HG02759 (cell line): ENCODE measurements around the gene KIF26B.
"Not testable (repeated sequence)": the region's sequence is repeated elsewhere in the genome, so short reads cannot be mapped to it uniquely, and the experiment has no call there.

Experiments used
- ATAC-seq: cut with Tn5 transposase; IDR thresholded peaks from one replicate; pipeline ENCODE4 v1.9.1; 2021; ENCODE audit warnings: mild to moderate bottlenecking, moderate library complexity; ENCODE audit not compliant: unreplicated experiment

The KIF26B gene

GRCh38 chr1:245710961-245711903 is 556.4 kb downstream of the KIF26B start:
- no peak for ATAC-seq

- not testable (repeated sequence) for ATAC-seq
Measured at GRCh38 chr1:245714027-245714426, 559.2 kb downstream of the KIF26B start.

GRCh38 chr1:245715291-245715701 is 560.5 kb downstream of the KIF26B start:
- no peak for ATAC-seq

GRCh38 chr1:245715970-245716369 is 561.2 kb downstream of the KIF26B start:
- no peak for ATAC-seq

- ATAC-seq, result no peak
Measured at GRCh38 chr1:245716561-245716960, 561.8 kb downstream of the KIF26B start.

GRCh38 chr1:245717611-245718010 is 562.8 kb downstream of the KIF26B start:
- ATAC-seq, result no peak

- no peak for ATAC-seq
Measured at GRCh38 chr1:245718123-245718522, 563.3 kb downstream of the KIF26B start.

- no peak for ATAC-seq
Measured at GRCh38 chr1:245718951-245719350, 564.2 kb downstream of the KIF26B start.

GRCh38 chr1:245721488-245721887 is 566.7 kb downstream of the KIF26B start:
- ATAC-seq, result no peak

GRCh38 chr1:245728035-245728434 is 573.2 kb downstream of the KIF26B start:
- not testable (repeated sequence) for ATAC-seq

- ATAC-seq, result no peak
Measured at GRCh38 chr1:245730801-245731200, 576.0 kb downstream of the KIF26B start.

- not testable (repeated sequence) for ATAC-seq
Measured at GRCh38 chr1:245740336-245740735, 585.6 kb downstream of the KIF26B start.

- ATAC-seq, result no peak
Measured at GRCh38 chr1:245742896-245743295, 588.1 kb downstream of the KIF26B start.

- no peak for ATAC-seq
Measured at GRCh38 chr1:245748240-245748639, 593.5 kb downstream of the KIF26B start.

- ATAC-seq, result no peak
Measured at GRCh38 chr1:245748646-245749045, 593.9 kb downstream of the KIF26B start.

GRCh38 chr1:245749053-245749452 is 594.3 kb downstream of the KIF26B start:
- no peak for ATAC-seq

GRCh38 chr1:245750261-245750660 is 595.5 kb downstream of the KIF26B start:
- no peak for ATAC-seq

- ATAC-seq, result no peak
Measured at GRCh38 chr1:245751116-245751515, 596.3 kb downstream of the KIF26B start.

- ATAC-seq, result no peak
Measured at GRCh38 chr1:245751726-245752470, 597.1 kb downstream of the KIF26B start.

GRCh38 chr1:245752561-245752960 is 597.8 kb downstream of the KIF26B start:
- ATAC-seq, result no peak

- no peak for ATAC-seq
Measured at GRCh38 chr1:245753807-245754206, 599.0 kb downstream of the KIF26B start.

GRCh38 chr1:245754463-245754961 is 599.7 kb downstream of the KIF26B start:
- ATAC-seq, result no peak
